ENCODE results near the gene LPP.

The LPP gene

DNA sequence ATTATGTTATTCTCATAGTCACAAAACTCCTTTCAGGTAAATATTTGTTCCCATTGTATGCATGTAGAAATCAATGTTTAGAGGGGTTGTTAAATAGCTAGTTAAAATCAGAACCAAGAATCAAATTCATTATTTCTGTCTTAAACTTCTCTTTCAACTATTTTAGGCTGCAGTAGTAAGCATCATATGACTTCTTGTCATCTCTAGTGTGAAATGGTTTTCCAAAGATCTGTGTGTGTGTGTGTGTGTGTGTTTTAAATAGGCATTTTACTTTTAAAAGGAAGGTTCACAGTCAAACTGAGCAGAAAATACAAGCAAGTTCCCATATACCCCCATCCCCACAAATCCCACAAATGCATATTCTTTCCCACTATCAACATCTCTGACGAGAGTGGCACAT lies 506.5 kb downstream of the LPP start:
- TF ChIP-seq EZH2 (optimal IDR thresholded peaks at IDR 0.05; ENCODE audit: low read depth, low read length) (no peak), CTCF (IDR thresholded peaks at IDR 0.05; ENCODE audit: low read length) (no peak), EZH2phosphoT487 (IDR thresholded peaks at IDR 0.05; ENCODE audit: low read length) (no peak)
- H3K9me3 ChIP-seq (replicated peaks; ENCODE audit: insufficient read depth, low read length): no peaks in the 10 kb centered on the region
- no peaks in the 10 kb centered on the region for H3K36me3 ChIP-seq (replicated peaks; ENCODE audit: insufficient read depth, low read length)
- no peak overlapping the region for H3K9ac ChIP-seq (ENCODE audit: low read length)
- H3K27ac ChIP-seq (ENCODE audit: low read length): no peak overlapping the region
- H3K27me3 ChIP-seq (replicated peaks; ENCODE audit: insufficient read depth, low read length): no peaks in the 10 kb centered on the region
- no peak overlapping the region for H3K4me3 ChIP-seq (ENCODE audit: low read length)
- no peaks in the 10 kb centered on the region for H3K4me1 ChIP-seq (ENCODE audit: low read length)
- no peaks in the 10 kb centered on the region for H3K9me2 ChIP-seq (replicated peaks; ENCODE audit: insufficient read depth, low read length)
- H3K79me2 ChIP-seq (ENCODE audit: low read length): no peaks in the 10 kb centered on the region
- no peak overlapping the region for H2AFZ ChIP-seq (ENCODE audit: low read length)
- no peaks in the 10 kb centered on the region for H3F3A ChIP-seq (ENCODE audit: insufficient read depth, low read length)
- no peaks in the 10 kb centered on the region for H4K20me1 ChIP-seq (ENCODE audit: insufficient read depth, low read length)
- no peak for DNase-seq
- no peak overlapping the region for H3K4me2 ChIP-seq (ENCODE audit: low read depth, low read length)

- Histone ChIP-seq H2AFZ (ENCODE audit: low read length) (no peak overlapping the region), H3K36me3 (replicated peaks; ENCODE audit: insufficient read depth, low read length) (no peaks in the 10 kb centered on the region), H3K9ac (ENCODE audit: low read length) (no peak overlapping the region), H3K4me3 (ENCODE audit: low read length) (no peak overlapping the region), H3K4me2 (ENCODE audit: low read depth, low read length) (no peak overlapping the region), H3F3A (ENCODE audit: insufficient read depth, low read length) (no peaks in the 10 kb centered on the region), H3K9me2 (replicated peaks; ENCODE audit: insufficient read depth, low read length) (no peaks in the 10 kb centered on the region), H3K4me1 (ENCODE audit: low read length) (no peaks in the 10 kb centered on the region), H3K9me3 (replicated peaks; ENCODE audit: insufficient read depth, low read length) (no peaks in the 10 kb centered on the region), H3K27me3 (replicated peaks; ENCODE audit: insufficient read depth, low read length) (no peaks in the 10 kb centered on the region), H4K20me1 (ENCODE audit: insufficient read depth, low read length) (no peaks in the 10 kb centered on the region), H3K79me2 (ENCODE audit: low read length) (no peaks in the 10 kb centered on the region), H3K27ac (ENCODE audit: low read length) (no peak overlapping the region)
- no peak for TF ChIP-seq CTCF (IDR thresholded peaks at IDR 0.05; ENCODE audit: low read length)
- TF ChIP-seq EZH2phosphoT487 (IDR thresholded peaks at IDR 0.05; ENCODE audit: low read length): no peak
- TF ChIP-seq EZH2 (optimal IDR thresholded peaks at IDR 0.05; ENCODE audit: low read depth, low read length): no peak
- DNase-seq: no peak
These were observed 507.8 kb downstream of the LPP start for GRCh38 chr3:188661806-188662205.

DNA sequence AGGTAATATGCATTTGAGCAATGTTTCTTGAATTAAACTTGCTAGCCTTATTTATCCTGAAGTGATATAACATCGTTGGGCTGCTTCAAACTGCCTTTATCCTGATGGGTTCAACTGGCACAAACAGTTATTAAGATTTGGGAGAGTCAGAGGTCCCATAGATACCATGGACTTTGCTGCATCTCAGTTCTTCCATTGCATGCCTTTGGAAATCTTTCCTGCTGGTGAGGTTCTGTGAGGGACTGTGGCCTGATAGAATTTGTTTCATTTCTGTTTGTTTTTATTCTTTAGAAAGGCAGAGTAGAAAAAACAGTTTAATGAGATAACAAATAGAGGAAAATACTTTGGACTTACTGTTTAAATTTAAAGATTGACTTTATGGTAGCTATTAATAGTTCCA lies 508.3 kb downstream of the LPP start:
- TF ChIP-seq EZH2phosphoT487 (IDR thresholded peaks at IDR 0.05; ENCODE audit: low read length) (no peak), CTCF (IDR thresholded peaks at IDR 0.05; ENCODE audit: low read length) (no peak), EZH2 (optimal IDR thresholded peaks at IDR 0.05; ENCODE audit: low read depth, low read length) (no peak)
- Histone ChIP-seq H3K9me2 (replicated peaks; ENCODE audit: insufficient read depth, low read length) (no peaks in the 10 kb centered on the region), H3K9me3 (replicated peaks; ENCODE audit: insufficient read depth, low read length) (no peaks in the 10 kb centered on the region), H3K4me2 (ENCODE audit: low read depth, low read length) (no peak overlapping the region), H4K20me1 (ENCODE audit: insufficient read depth, low read length) (no peaks in the 10 kb centered on the region), H3K27me3 (replicated peaks; ENCODE audit: insufficient read depth, low read length) (no peaks in the 10 kb centered on the region), H2AFZ (ENCODE audit: low read length) (no peak overlapping the region), H3K27ac (ENCODE audit: low read length) (no peak overlapping the region), H3K9ac (ENCODE audit: low read length) (no peak overlapping the region), H3F3A (ENCODE audit: insufficient read depth, low read length) (no peaks in the 10 kb centered on the region), H3K79me2 (ENCODE audit: low read length) (no peaks in the 10 kb centered on the region), H3K4me3 (ENCODE audit: low read length) (no peak overlapping the region), H3K36me3 (replicated peaks; ENCODE audit: insufficient read depth, low read length) (no peaks in the 10 kb centered on the region), H3K4me1 (ENCODE audit: low read length) (no peaks in the 10 kb centered on the region)
- DNase-seq: no peak

Measured in MM.1S (cell line).